Measurements from ENCODE around the gene DNAJB2.

- TF ChIP-seq, protein P1, sequence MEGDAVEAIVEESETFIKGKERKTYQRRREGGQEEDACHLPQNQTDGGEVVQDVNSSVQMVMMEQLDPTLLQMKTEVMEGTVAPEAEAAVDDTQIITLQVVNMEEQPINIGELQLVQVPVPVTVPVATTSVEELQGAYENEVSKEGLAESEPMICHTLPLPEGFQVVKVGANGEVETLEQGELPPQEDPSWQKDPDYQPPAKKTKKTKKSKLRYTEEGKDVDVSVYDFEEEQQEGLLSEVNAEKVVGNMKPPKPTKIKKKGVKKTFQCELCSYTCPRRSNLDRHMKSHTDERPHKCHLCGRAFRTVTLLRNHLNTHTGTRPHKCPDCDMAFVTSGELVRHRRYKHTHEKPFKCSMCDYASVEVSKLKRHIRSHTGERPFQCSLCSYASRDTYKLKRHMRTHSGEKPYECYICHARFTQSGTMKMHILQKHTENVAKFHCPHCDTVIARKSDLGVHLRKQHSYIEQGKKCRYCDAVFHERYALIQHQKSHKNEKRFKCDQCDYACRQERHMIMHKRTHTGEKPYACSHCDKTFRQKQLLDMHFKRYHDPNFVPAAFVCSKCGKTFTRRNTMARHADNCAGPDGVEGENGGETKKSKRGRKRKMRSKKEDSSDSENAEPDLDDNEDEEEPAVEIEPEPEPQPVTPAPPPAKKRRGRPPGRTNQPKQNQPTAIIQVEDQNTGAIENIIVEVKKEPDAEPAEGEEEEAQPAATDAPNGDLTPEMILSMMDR (IDR thresholded peaks at IDR 0.05): no peak
- TF ChIP-seq POLR2AphosphoS5 (IDR thresholded peaks at IDR 0.05; ENCODE audit: low read depth, low read length): no peak
Observed at GRCh38 chr2:219250049-219250781, 29.0 kb upstream of the DNAJB2 start.

Measured in Panc1 (cell line).